Measurements from ENCODE around the gene OPTC.

- TF ChIP-seq, protein P1, sequence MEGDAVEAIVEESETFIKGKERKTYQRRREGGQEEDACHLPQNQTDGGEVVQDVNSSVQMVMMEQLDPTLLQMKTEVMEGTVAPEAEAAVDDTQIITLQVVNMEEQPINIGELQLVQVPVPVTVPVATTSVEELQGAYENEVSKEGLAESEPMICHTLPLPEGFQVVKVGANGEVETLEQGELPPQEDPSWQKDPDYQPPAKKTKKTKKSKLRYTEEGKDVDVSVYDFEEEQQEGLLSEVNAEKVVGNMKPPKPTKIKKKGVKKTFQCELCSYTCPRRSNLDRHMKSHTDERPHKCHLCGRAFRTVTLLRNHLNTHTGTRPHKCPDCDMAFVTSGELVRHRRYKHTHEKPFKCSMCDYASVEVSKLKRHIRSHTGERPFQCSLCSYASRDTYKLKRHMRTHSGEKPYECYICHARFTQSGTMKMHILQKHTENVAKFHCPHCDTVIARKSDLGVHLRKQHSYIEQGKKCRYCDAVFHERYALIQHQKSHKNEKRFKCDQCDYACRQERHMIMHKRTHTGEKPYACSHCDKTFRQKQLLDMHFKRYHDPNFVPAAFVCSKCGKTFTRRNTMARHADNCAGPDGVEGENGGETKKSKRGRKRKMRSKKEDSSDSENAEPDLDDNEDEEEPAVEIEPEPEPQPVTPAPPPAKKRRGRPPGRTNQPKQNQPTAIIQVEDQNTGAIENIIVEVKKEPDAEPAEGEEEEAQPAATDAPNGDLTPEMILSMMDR (IDR thresholded peaks at IDR 0.05), result no peak
- TF ChIP-seq POLR2A (IDR thresholded peaks at IDR 0.05), result no peak
- no peak for TF ChIP-seq POLR2AphosphoS5 (IDR thresholded peaks at IDR 0.05)
- no peak for TF ChIP-seq EP300 (IDR thresholded peaks at IDR 0.05)
Measured at GRCh38 chr1:203459671-203460201, 34.2 kb upstream of the OPTC start.

Data from stomach (tissue), 4 donors.